Measurements from ENCODE around the gene OR2T29.
"Not testable (repeated sequence)": the region's sequence is repeated elsewhere in the genome, so short reads cannot be mapped to it uniquely, and the experiment has no call there.

DNA sequence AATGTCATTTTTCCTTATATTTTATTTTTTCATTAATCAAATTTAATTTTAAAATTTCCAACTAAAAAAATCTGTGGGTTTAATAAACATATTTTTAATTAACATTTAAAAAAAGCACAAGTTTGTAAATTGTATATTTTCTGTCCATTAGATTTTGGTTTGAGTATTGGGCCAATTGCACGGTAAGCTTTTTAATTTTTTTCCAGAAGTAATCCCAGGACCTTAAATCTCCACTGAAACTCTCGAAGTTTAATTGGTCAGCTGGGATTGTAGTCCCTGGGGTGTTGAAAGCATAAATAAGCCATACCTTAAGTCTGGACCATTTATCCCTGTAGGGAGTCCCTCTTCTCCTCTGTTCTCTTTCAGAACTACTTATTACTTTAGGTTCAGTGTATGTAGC, 54.8 kb downstream of the OR2T29 start, which contains the start of gene OR2G6:
- not testable (repeated sequence) for TF ChIP-seq POLR2A (IDR thresholded peaks at IDR 0.05; ENCODE audit: extremely low read depth, insufficient read length); MYC (IDR thresholded peaks at IDR 0.05; ENCODE audit: low read depth, low read length)
- TF ChIP-seq, protein P1, sequence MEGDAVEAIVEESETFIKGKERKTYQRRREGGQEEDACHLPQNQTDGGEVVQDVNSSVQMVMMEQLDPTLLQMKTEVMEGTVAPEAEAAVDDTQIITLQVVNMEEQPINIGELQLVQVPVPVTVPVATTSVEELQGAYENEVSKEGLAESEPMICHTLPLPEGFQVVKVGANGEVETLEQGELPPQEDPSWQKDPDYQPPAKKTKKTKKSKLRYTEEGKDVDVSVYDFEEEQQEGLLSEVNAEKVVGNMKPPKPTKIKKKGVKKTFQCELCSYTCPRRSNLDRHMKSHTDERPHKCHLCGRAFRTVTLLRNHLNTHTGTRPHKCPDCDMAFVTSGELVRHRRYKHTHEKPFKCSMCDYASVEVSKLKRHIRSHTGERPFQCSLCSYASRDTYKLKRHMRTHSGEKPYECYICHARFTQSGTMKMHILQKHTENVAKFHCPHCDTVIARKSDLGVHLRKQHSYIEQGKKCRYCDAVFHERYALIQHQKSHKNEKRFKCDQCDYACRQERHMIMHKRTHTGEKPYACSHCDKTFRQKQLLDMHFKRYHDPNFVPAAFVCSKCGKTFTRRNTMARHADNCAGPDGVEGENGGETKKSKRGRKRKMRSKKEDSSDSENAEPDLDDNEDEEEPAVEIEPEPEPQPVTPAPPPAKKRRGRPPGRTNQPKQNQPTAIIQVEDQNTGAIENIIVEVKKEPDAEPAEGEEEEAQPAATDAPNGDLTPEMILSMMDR (IDR thresholded peaks at IDR 0.05; ENCODE audit: low read depth, low read length): not testable (repeated sequence)
- TF ChIP-seq, protein P2, sequence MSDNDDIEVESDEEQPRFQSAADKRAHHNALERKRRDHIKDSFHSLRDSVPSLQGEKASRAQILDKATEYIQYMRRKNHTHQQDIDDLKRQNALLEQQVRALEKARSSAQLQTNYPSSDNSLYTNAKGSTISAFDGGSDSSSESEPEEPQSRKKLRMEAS (IDR thresholded peaks at IDR 0.05; ENCODE audit: low read depth, low read length): not testable (repeated sequence)

Data from NB4 (cell line).